22Rv1 (cell line): ENCODE results near the gene TLX2.

Source experiments
- ZFX ChIP-seq: fragments of 450-650 bp; IDR thresholded peaks from 2 replicates; pipeline ENCODE4 v1.6.1; 2017; ENCODE audit warnings: antibody characterized with exemption, borderline replicate concordance
- TF ChIP-seq, protein P1 (sequence below): fragments of 450-650 bp; IDR thresholded peaks from 2 replicates; pipeline ENCODE4 v1.5.1; 2017; ENCODE audit warnings: mild to moderate bottlenecking

DNA sequence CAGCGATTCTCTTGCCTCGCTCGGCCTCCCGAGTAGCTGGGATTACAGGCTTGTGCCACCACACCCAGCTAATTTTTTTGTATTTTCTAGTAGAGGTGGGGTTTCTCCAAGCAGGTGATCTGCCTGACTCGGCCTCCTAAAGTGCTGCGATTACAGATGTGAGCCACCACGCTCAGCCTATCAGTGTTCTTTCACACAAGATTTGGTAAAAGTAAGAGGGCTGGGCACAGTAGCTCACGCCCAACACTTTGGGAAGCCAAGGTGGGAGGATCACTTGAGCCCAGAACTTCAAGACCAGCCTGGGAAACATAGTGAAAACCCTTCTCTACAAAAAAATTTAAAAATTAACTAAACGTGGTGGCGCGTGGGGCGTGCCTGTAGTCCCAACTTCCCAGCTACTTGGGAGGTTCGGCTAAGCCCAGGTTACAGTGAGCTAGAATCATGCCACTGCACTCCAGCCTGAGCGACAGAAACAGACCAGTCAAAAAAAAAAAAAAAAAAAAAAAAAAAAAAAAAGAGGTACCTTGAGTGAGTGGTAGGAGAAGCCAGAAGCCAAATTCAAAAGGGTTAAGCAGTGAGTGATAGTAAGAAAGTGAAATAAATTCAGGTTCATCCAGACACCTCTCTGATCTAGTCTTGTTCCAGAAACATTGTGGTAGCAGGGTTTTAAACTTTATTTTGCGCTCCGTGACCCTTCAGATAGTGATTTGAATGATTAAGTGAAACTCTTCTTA is 42.8 kb upstream of the TLX2 start:
- TF ChIP-seq, protein P1, sequence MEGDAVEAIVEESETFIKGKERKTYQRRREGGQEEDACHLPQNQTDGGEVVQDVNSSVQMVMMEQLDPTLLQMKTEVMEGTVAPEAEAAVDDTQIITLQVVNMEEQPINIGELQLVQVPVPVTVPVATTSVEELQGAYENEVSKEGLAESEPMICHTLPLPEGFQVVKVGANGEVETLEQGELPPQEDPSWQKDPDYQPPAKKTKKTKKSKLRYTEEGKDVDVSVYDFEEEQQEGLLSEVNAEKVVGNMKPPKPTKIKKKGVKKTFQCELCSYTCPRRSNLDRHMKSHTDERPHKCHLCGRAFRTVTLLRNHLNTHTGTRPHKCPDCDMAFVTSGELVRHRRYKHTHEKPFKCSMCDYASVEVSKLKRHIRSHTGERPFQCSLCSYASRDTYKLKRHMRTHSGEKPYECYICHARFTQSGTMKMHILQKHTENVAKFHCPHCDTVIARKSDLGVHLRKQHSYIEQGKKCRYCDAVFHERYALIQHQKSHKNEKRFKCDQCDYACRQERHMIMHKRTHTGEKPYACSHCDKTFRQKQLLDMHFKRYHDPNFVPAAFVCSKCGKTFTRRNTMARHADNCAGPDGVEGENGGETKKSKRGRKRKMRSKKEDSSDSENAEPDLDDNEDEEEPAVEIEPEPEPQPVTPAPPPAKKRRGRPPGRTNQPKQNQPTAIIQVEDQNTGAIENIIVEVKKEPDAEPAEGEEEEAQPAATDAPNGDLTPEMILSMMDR, result no peak
- no peak for TF ChIP-seq ZFX
